Stimulated activated CD4-positive, alpha-beta T cell treated with anti-CD3 and anti-CD28 coated beads, Interleukin-15, amount 100 ng/mL, for 1 hour (primary cell): ENCODE measurements around the gene TRIM28.

ENCODE experiments used
- DNase-seq, 2 donors: peaks; one replicate each; pipeline ENCODE4 v3.0.0-alpha.2; 2020; ENCODE audit warnings: low read depth in 1 of 2, low spot score in 1 of 2

The TRIM28 gene

DNA sequence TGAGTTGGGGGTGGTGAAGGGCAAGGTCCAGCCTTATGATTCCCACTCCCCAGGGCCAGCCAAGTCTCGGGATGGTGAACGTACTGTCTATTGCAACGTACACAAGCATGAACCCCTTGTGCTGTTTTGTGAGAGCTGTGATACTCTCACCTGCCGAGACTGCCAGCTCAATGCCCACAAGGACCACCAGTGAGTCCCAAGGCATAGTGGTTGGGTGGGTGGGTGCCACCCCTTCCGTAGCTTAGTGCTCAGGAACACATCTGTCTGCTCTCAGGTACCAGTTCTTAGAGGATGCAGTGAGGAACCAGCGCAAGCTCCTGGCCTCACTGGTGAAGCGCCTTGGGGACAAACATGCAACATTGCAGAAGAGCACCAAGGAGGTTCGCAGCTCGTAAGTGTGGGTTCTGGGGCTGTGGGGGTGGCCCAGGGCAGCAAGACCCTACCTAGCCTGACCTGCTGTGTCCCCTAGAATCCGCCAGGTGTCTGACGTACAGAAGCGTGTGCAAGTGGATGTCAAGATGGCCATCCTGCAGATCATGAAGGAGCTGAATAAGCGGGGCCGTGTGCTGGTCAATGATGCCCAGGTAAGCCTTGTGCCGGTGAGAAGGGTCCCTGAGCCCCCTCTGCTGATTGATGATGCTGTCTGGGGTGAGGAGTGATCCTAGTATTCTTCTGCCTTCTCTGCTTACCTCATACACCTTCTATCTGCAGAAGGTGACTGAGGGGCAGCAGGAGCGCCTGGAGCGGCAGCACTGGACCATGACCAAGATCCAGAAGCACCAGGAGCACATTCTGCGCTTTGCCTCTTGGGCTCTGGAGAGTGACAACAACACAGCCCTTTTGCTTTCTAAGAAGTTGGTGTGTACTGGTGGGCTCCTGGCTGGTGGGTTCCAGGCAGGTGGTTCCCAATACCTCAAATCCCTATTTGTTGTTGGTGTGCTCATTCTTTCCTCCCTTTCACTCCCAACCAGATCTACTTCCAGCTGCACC lies 3.8 kb downstream of the TRIM28 start:
- DNase-seq: no peak

DNA sequence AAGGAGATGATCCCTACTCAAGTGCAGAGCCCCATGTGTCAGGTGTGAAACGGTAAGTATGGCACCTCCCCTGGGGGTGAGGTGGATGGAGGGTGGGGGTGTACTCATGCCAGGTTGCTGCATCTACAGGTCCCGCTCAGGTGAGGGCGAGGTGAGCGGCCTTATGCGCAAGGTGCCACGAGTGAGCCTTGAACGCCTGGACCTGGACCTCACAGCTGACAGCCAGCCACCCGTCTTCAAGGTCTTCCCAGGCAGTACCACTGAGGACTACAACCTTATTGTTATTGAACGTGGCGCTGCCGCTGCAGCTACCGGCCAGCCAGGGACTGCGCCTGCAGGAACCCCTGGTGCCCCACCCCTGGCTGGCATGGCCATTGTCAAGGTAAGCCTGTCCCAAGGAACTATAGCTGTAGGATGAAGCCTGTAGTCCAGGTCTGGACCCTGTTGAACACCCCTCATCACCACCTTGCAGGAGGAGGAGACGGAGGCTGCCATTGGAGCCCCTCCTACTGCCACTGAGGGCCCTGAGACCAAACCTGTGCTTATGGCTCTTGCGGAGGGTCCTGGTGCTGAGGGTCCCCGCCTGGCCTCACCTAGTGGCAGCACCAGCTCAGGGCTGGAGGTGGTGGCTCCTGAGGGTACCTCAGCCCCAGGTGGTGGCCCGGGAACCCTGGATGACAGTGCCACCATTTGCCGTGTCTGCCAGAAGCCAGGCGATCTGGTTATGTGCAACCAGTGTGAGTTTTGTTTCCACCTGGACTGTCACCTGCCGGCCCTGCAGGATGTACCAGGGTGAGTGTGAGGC lies 5.2 kb downstream of the TRIM28 start:
- no peak for DNase-seq

DNA sequence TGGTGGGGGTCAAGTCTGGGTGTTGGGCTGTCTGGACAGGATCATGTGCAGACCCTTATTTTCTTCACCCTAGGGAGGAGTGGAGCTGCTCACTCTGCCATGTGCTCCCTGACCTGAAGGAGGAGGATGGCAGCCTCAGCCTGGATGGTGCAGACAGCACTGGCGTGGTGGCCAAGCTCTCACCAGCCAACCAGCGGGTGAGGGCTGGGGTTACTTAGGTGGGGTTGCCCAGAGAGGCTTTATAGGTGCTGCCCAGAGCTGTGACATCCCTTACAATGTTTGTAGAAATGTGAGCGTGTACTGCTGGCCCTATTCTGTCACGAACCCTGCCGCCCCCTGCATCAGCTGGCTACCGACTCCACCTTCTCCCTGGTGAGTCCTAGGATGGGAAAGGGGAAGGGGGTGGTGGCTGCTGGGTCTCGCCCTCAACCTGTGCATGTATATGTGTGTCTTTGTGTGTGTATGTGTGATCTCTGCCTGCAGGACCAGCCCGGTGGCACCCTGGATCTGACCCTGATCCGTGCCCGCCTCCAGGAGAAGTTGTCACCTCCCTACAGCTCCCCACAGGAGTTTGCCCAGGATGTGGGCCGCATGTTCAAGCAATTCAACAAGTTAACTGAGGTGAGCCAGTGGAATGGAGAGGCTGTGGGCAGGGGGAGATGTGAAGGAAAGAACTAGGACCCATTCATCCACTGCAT lies 5.9 kb downstream of the TRIM28 start:
- no peak for DNase-seq

DNA sequence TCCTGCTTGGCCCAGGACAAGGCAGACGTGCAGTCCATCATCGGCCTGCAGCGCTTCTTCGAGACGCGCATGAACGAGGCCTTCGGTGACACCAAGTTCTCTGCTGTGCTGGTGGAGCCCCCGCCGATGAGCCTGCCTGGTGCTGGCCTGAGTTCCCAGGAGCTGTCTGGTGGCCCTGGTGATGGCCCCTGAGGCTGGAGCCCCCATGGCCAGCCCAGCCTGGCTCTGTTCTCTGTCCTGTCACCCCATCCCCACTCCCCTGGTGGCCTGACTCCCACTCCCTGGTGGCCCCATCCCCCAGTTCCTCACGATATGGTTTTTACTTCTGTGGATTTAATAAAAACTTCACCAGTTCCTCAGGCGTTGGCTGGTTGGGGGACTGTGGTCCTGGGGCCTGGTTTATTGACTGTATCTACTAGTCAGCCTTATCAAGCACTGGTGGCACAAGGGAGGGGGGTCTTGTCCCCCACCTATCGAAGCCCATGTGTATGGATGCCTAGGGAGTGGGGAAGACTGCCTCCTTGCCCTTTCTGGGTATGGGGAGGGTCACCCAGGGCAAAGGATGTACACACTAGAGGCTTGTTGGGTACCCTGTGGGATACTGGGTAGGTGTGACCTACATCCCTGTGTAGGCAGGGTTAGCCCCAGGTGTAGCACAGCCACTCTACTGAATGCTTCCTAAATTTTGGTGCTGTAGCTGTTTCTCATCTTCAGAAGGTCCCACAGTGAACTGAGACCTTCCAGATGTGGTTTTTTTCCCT lies 6.7 kb downstream of the TRIM28 start:
- no peak for DNase-seq

DNA sequence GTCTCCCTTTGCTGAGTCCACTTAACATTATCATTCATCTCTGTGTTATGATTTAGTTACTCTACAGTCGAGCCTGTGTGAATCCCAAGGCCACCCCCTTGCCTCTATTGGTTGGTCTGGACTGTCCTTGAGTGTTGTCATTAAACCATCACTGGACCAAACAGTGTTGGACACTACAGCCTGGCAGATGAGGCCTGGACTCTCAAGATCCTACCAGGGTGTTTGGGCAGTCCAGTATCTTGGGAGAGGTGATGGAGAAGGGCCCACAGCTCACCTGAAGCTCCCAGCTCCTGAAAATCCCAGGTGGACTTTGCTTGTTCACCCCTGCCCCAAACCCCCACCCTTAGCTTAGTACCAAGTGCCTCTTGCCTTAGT lies 7.2 kb downstream of the TRIM28 start:
- DNase-seq: no peak

GRCh38 chr19:58551577-58552471 lies 8.0 kb downstream of the TRIM28 start:
- DNase-seq: no peak

- no peak for DNase-seq
Observed at GRCh38 chr19:58552655-58553054, 8.8 kb downstream of the TRIM28 start.

- DNase-seq: no peak
Observed at GRCh38 chr19:58553799-58554493, 10.1 kb downstream of the TRIM28 start.

DNA sequence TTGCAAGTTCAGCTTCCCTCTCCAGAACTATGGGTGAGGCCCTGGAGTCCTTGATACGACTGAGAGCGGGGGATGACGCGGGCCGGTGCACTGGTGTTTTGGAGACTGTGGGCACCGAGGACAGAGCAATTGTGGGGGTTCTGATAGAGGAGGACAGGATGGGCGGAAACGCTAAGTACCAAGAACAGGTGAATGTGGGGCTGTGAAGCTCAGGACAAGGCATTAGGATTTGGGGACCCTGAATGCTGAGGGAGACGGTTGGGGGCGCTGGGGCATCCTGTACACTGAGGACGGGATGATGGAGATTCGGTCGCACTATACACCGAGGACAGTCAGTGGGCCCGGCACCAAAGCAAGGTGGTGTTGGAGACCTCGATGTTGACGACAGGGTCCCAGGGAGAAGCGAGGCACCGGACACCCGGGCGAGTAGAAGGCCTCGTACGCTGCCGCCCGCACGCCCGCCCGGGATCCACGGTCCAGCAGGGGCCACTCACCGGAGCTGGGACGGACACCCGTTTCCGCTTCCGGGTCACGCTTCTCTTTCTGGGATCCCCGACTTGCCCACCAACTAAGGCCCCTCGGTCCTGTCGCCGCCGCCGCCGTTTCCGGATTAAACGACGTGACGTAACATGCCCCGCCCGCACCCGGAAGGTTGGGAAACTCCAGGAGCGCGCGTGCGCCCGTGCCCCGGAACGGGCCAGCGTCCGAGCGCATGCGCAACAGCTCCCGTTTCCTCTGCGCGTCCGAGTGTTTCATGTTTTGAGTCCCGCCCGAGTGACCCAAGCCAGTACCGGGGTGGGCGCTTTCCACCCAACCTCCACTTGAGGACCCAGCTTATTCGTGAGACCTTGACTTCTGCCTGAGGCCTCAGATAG lies 10.9 kb downstream of the TRIM28 start, which contains the start of gene CHMP2A:
Gene CHMP2A, minus strand, starts transcription at position 612 of the 875 bp plus-strand sequence. CDS start 893 bp downstream, outside the sequence.
- peak; percentile 95 to 97 for DNase-seq

DNA sequence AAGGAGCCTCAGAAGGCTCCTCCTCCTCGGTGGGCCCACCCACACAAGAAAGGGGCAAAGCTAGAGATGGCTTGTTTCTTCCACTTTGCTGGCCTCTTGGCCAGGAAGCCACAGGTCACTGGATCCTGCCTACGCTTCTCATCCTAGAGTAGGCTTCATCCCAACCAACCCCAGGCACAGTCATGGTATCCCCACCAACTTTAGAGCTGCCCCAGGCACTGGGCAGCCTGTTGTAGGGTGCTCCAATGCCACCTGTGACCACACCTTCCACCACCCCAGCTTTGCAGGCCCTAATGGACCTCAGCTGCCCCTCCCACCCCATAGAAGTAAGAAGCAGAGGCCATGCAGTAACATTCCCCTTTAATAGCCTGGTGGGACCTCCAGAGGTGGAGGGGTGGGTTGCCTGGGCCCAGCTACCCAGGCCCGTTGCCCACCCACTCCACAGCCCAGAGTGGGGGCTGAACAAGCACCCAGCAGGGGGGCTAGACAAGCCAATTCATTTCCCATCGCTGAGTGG lies 11.6 kb downstream of the TRIM28 start:
- no peak for DNase-seq

DNA sequence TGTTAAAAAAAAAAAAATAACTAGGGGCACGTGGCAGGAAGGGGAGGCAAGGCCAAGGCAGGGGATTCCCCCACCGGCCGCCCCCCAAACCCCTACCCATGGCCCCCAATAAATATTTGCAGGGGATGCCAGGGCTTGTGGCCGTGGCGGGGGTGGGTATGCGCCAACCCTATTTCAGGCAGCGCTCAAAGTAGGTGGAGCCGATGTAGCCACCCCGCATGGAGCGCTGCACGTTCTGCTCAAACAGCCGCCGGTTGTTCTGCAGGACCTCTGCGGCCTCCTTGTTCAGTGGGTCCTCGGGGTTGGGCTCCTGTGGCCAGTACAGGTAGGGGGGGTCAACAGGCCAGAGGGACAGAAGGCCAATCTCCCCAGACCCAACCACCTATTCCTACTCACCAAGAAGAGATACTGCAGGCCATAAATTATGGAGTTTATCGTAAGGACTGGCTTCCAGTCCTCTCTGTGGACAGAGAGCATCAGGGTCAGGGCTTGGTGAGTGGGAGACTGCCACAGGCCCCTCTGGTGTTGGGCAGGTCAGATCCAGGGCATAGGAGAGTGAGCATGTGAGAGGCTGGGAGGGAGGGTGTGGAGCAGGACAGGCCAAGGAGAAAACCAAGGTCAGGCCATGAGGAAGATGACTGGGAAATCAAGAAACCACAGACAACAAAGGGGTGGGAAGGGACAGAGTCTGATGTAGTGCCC lies 12.2 kb downstream of the TRIM28 start:
- DNase-seq: no peak

GRCh38 chr19:58556622-58557220 lies 12.9 kb downstream of the TRIM28 start:
- no peak for DNase-seq

DNA sequence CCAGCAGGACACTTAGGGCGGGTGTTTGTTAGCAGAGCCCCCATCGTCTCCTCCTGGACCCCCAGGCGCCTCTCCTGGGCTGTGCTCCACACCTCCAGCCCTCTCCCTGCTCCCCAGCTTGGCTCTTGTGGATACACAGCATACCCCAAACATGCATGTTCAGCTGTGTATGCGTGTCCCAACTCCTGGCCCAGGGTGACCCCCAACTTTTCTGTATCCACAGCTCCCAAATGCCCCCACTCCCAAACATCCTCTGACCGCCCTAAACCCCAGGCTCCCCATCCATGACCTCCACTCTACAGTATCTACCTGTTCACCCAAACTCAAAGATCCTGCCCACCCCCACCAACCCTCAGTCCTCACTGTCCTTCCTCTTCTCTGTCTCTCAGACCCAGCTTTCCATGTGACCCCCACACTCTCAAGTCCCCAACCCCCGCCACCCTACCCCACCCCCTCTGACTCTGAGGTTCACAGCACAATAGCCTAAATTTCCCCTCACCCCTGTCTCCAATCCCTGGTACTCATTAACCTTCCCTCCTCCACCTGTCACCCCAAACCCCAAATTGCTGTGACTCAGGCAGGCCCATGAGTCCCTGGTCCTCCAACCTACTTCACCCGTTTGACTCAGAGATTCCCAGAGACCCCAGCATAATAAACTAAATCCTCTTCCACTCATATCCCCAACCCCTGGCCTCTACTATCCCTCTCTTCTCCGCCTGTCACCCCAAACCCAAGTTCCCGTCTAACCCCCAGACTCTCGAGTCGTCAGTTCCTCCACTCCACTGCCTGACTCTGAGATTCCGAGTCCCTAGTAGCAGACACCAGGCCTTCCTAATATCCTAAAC lies 13.6 kb downstream of the TRIM28 start:
- DNase-seq: no peak

DNA sequence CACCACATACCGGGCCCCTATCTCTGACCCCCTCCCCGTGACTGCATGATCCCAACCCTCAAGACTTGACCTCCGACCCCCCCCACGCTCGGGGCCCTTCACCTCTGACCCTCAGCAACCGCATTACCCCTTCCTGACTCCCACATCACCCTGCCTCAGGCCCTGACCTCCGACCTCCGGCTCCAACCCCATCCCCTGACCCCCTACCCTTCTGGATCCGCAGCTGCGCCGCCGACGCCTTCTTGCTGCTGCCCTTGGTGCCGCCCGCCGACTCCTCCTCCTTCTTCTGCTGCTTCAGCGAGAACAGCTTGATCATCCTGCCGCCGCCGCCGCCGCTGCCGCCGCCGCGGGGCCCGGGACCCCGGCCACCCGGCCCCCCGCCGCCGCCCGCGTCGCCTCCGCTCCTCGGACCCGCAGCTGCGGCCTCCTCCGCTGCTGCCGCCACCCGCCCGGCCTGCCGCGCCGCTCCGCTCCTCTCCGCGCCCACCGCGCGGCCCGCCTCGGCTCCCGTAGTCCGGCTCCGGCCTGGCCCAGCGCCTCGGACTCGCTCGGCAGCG lies 14.3 kb downstream of the TRIM28 start, which contains the start of gene UBE2M:
Gene UBE2M, minus strand, starts transcription at position 546 of the 557 bp plus-strand sequence. Its CDS starts 230 bp downstream, at position 316.
- DNase-seq: no peak

- DNase-seq: peak; percentile 99 to 100
Observed at GRCh38 chr19:58558623-58559274, 14.9 kb downstream of the TRIM28 start.
